HEK293 (cell line): ENCODE results near the gene RBM19.

Experiments used
- FEZF1 ChIP-seq: fragments of 450-650 bp; formaldehyde crosslinking; IDR thresholded peaks from 2 replicates; pipeline ENCODE4 v1.5.1; 2016; ENCODE audit warnings: missing biosample characterization, missing genetic modification characterization
- MYNN ChIP-seq: fragments of 450-650 bp; formaldehyde crosslinking; IDR thresholded peaks from 2 replicates; pipeline ENCODE4 v1.5.1; 2016; ENCODE audit warnings: missing biosample characterization, missing genetic modification characterization, borderline replicate concordance

DNA sequence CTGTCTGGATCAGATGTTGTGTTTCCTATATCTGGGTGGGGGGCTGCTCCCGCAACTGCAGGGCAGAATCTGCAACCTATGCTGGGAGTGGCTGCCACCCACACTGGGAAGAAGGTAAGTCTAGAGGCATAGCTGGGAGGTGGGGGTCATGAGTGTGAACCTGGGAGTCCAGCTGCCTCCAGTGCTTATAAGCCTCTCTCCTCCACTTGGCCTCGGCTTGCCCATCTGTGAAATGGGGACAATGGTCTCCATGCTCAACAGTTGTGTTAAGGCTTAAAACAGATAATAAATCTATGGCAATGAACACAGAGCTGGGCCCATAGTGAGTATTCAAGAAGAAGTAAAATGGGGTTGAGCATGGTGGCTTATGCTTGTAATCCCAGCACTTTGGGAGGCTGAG, 90.0 kb downstream of the RBM19 start:
- no peak for TF ChIP-seq MYNN (tag by site-specific recombination)
- TF ChIP-seq FEZF1 (tag by site-specific recombination), result no peak
